ENCODE data around the gene MEIS2.

DNA sequence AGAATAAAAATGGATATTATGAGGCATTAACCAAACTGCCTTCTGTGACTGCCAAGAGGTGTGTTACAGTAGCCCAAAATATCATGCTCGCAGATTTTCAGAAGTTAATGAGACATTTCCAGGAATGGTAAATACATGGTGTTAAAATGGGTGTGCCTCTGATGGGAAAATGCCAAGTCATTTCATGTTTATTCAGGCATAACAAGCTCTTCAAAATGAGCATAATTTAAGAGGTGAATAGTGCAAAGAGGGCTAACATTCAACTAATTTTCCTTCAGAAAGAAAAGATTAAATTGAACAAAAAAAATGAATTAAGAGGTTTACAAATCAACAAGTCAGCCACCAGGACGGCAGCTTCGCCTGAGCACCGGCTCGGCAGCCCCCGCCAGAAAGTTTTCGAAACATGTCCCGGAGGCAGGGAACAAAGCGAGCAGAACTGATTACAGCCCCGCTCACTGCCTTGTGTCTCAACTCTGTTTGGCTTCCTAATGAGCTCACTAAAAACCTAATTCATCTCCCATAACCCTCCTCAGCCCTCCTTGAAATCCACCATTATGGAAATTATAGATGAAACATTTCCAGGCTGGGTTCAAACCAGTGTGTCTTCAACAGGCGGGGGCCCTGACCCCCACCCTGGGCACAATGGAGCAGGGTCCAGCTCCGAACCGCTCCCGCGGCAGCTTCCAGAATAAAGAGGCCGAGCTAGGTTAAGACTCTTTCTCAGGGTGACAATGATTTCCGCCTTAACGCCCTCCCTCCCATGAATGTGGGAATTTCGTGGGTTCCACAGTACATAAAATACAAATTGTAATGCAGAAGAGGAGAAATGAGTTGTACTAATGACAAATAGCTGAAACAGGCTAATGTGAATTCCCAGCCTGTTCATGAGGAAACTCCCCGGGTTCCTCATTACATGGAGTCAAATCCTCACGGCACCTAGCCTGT lies 43.9 kb downstream of the MEIS2 start:
- TF ChIP-seq CREB1 (IDR thresholded peaks at IDR 0.05) (no peak), CREB1 (CRISPR knock-in tag; IDR thresholded peaks at IDR 0.05) (no peak), ERF (CRISPR knock-in tag; IDR thresholded peaks at IDR 0.05) (no peak), ZSCAN20 (CRISPR knock-in tag; IDR thresholded peaks at IDR 0.05; ENCODE audit: borderline replicate concordance) (no peak), ZNF331 (CRISPR knock-in tag; IDR thresholded peaks at IDR 0.05) (no peak), ZNF260 (CRISPR knock-in tag; IDR thresholded peaks at IDR 0.05; ENCODE audit: borderline replicate concordance, low read depth) (no peak), ZBTB33 (CRISPR knock-in tag; IDR thresholded peaks at IDR 0.05) (no peak), BCL6 (CRISPR knock-in tag; IDR thresholded peaks at IDR 0.05) (no peak), EED (CRISPR knock-in tag; IDR thresholded peaks at IDR 0.05) (no peak)
- TF ChIP-seq, protein P1, sequence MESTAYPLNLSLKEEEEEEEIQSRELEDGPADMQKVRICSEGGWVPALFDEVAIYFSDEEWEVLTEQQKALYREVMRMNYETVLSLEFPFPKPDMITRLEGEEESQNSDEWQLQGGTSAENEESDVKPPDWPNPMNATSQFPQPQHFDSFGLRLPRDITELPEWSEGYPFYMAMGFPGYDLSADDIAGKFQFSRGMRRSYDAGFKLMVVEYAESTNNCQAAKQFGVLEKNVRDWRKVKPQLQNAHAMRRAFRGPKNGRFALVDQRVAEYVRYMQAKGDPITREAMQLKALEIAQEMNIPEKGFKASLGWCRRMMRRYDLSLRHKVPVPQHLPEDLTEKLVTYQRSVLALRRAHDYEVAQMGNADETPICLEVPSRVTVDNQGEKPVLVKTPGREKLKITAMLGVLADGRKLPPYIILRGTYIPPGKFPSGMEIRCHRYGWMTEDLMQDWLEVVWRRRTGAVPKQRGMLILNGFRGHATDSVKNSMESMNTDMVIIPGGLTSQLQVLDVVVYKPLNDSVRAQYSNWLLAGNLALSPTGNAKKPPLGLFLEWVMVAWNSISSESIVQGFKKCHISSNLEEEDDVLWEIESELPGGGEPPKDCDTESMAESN (CRISPR knock-in tag; conservative IDR thresholded peaks at IDR 0.05) = no peak
- TF ChIP-seq, protein P2, sequence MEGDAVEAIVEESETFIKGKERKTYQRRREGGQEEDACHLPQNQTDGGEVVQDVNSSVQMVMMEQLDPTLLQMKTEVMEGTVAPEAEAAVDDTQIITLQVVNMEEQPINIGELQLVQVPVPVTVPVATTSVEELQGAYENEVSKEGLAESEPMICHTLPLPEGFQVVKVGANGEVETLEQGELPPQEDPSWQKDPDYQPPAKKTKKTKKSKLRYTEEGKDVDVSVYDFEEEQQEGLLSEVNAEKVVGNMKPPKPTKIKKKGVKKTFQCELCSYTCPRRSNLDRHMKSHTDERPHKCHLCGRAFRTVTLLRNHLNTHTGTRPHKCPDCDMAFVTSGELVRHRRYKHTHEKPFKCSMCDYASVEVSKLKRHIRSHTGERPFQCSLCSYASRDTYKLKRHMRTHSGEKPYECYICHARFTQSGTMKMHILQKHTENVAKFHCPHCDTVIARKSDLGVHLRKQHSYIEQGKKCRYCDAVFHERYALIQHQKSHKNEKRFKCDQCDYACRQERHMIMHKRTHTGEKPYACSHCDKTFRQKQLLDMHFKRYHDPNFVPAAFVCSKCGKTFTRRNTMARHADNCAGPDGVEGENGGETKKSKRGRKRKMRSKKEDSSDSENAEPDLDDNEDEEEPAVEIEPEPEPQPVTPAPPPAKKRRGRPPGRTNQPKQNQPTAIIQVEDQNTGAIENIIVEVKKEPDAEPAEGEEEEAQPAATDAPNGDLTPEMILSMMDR (CRISPR knock-in tag; IDR thresholded peaks at IDR 0.05) = no peak

Measured in HepG2 (cell line).